Measurements from ENCODE around the gene SLC35G3. TPM values are rescaled to one million over a fixed set of nuclear protein-coding genes. Genes with fewer than 3 reads are reported as not detected.

Gene SLC35G3
- total and polyA plus RNA-seq, 2 of the 8 experiments (the other 6 are each of a cell fraction or from before 2014, with no cell fraction given) = not detected

GRCh38 chr17:35160354-35161201 lies 33.6 kb downstream of the SLC35G3 start (continued):
- TF ChIP-seq, protein P1, sequence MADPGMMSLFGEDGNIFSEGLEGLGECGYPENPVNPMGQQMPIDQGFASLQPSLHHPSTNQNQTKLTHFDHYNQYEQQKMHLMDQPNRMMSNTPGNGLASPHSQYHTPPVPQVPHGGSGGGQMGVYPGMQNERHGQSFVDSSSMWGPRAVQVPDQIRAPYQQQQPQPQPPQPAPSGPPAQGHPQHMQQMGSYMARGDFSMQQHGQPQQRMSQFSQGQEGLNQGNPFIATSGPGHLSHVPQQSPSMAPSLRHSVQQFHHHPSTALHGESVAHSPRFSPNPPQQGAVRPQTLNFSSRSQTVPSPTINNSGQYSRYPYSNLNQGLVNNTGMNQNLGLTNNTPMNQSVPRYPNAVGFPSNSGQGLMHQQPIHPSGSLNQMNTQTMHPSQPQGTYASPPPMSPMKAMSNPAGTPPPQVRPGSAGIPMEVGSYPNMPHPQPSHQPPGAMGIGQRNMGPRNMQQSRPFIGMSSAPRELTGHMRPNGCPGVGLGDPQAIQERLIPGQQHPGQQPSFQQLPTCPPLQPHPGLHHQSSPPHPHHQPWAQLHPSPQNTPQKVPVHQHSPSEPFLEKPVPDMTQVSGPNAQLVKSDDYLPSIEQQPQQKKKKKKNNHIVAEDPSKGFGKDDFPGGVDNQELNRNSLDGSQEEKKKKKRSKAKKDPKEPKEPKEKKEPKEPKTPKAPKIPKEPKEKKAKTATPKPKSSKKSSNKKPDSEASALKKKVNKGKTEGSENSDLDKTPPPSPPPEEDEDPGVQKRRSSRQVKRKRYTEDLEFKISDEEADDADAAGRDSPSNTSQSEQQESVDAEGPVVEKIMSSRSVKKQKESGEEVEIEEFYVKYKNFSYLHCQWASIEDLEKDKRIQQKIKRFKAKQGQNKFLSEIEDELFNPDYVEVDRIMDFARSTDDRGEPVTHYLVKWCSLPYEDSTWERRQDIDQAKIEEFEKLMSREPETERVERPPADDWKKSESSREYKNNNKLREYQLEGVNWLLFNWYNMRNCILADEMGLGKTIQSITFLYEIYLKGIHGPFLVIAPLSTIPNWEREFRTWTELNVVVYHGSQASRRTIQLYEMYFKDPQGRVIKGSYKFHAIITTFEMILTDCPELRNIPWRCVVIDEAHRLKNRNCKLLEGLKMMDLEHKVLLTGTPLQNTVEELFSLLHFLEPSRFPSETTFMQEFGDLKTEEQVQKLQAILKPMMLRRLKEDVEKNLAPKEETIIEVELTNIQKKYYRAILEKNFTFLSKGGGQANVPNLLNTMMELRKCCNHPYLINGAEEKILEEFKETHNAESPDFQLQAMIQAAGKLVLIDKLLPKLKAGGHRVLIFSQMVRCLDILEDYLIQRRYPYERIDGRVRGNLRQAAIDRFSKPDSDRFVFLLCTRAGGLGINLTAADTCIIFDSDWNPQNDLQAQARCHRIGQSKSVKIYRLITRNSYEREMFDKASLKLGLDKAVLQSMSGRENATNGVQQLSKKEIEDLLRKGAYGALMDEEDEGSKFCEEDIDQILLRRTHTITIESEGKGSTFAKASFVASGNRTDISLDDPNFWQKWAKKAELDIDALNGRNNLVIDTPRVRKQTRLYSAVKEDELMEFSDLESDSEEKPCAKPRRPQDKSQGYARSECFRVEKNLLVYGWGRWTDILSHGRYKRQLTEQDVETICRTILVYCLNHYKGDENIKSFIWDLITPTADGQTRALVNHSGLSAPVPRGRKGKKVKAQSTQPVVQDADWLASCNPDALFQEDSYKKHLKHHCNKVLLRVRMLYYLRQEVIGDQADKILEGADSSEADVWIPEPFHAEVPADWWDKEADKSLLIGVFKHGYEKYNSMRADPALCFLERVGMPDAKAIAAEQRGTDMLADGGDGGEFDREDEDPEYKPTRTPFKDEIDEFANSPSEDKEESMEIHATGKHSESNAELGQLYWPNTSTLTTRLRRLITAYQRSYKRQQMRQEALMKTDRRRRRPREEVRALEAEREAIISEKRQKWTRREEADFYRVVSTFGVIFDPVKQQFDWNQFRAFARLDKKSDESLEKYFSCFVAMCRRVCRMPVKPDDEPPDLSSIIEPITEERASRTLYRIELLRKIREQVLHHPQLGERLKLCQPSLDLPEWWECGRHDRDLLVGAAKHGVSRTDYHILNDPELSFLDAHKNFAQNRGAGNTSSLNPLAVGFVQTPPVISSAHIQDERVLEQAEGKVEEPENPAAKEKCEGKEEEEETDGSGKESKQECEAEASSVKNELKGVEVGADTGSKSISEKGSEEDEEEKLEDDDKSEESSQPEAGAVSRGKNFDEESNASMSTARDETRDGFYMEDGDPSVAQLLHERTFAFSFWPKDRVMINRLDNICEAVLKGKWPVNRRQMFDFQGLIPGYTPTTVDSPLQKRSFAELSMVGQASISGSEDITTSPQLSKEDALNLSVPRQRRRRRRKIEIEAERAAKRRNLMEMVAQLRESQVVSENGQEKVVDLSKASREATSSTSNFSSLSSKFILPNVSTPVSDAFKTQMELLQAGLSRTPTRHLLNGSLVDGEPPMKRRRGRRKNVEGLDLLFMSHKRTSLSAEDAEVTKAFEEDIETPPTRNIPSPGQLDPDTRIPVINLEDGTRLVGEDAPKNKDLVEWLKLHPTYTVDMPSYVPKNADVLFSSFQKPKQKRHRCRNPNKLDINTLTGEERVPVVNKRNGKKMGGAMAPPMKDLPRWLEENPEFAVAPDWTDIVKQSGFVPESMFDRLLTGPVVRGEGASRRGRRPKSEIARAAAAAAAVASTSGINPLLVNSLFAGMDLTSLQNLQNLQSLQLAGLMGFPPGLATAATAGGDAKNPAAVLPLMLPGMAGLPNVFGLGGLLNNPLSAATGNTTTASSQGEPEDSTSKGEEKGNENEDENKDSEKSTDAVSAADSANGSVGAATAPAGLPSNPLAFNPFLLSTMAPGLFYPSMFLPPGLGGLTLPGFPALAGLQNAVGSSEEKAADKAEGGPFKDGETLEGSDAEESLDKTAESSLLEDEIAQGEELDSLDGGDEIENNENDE (IDR thresholded peaks at IDR 0.05; ENCODE audit: insufficient replicate concordance, low read length) = no peak
- no peak for TF ChIP-seq HDAC6 (IDR thresholded peaks at IDR 0.05; ENCODE audit: low read depth, low read length)
- TF ChIP-seq, protein P2, sequence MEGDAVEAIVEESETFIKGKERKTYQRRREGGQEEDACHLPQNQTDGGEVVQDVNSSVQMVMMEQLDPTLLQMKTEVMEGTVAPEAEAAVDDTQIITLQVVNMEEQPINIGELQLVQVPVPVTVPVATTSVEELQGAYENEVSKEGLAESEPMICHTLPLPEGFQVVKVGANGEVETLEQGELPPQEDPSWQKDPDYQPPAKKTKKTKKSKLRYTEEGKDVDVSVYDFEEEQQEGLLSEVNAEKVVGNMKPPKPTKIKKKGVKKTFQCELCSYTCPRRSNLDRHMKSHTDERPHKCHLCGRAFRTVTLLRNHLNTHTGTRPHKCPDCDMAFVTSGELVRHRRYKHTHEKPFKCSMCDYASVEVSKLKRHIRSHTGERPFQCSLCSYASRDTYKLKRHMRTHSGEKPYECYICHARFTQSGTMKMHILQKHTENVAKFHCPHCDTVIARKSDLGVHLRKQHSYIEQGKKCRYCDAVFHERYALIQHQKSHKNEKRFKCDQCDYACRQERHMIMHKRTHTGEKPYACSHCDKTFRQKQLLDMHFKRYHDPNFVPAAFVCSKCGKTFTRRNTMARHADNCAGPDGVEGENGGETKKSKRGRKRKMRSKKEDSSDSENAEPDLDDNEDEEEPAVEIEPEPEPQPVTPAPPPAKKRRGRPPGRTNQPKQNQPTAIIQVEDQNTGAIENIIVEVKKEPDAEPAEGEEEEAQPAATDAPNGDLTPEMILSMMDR (IDR thresholded peaks at IDR 0.05; ENCODE audit: control extremely low read depth in 1 of 3, insufficient read depth in 1 of 3, low read depth in 1 of 3, low read length in 3 of 3) = no peak
- no peak for TF ChIP-seq TAF1 (IDR thresholded peaks at IDR 0.05; ENCODE audit: low read depth, low read length)
- TF ChIP-seq JUN (IDR thresholded peaks at IDR 0.05; ENCODE audit: low read depth, low read length) = no peak
- no peak for TF ChIP-seq ZNF274 (IDR thresholded peaks at IDR 0.05; ENCODE audit: borderline replicate concordance, extremely low read depth, low read length)
- no peak for TF ChIP-seq TCF12 (IDR thresholded peaks at IDR 0.05; ENCODE audit: low read depth, low read length)
